Measurements from ENCODE around the gene OXA1L.

Gene OXA1L

DNA sequence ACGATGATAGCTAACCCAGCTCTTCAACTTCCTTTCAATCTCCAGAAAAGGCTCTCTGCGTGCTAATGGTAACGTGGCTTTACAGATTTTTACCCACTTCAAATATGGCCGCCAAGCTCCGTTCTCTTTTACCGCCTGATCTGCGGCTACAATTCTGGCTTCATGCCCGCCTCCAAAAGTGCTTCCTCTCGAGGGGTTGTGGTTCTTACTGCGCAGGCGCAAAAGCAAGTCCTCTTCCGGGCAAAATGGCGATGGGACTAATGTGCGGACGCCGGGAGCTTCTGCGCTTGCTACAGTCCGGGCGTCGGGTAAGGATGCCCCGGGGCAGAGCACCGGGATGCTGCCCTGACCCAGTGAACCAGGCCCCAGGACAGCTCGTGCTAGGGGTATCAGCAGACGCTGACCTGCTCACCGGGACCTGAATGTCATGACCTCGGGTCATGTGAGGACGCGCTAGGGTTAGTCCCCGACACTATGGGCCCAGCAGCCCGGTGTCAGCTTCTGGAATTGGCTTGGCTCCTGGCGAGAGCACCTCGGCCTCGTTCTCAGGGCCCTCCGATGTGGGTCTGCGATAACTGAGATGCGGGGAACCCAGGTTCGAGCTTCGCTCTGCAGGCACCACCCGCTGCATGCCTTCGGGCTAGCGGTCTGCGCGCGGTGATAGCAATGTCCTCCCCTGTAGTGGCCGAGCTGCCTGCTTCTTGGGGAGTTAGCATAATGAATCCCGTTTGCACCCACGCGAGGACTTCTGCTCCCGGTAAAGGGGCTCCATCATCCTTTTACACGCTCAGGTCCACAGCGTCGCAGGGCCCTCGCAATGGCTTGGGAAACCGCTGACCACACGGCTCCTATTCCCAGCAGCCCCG is at the start of gene OXA1L:
Gene OXA1L, plus strand, starts transcription at position 232 of the 866 bp plus-strand sequence. Its CDS starts 14 bp downstream, at position 246.
- H3K27ac ChIP-seq (ENCODE audit: low read depth, low read length), result peak within 1 kb of the TSS; percentile 71
- no peaks in the 10 kb centered on the region for H4K20me1 ChIP-seq (ENCODE audit: control insufficient read depth, insufficient read depth, low read depth, low read length)
- H3K4me1 ChIP-seq (ENCODE audit: control insufficient read depth, low read length), result peaks cover 58% of the 10 kb centered on the region
- H3K4me3 ChIP-seq (ENCODE audit: low read length), result peak within 1 kb of the TSS; percentile 88
- H3K79me2 ChIP-seq (ENCODE audit: control insufficient read depth, low read length), result peaks cover 70% of the 10 kb centered on the region
- peak within 1 kb of the TSS; percentile 83 for H3K4me2 ChIP-seq (ENCODE audit: low read length)
- H3K9me3 ChIP-seq (ENCODE audit: control insufficient read depth, insufficient read depth, low read length), result no peaks in the 10 kb centered on the region
- TF ChIP-seq, protein P1, sequence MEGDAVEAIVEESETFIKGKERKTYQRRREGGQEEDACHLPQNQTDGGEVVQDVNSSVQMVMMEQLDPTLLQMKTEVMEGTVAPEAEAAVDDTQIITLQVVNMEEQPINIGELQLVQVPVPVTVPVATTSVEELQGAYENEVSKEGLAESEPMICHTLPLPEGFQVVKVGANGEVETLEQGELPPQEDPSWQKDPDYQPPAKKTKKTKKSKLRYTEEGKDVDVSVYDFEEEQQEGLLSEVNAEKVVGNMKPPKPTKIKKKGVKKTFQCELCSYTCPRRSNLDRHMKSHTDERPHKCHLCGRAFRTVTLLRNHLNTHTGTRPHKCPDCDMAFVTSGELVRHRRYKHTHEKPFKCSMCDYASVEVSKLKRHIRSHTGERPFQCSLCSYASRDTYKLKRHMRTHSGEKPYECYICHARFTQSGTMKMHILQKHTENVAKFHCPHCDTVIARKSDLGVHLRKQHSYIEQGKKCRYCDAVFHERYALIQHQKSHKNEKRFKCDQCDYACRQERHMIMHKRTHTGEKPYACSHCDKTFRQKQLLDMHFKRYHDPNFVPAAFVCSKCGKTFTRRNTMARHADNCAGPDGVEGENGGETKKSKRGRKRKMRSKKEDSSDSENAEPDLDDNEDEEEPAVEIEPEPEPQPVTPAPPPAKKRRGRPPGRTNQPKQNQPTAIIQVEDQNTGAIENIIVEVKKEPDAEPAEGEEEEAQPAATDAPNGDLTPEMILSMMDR (IDR thresholded peaks at IDR 0.05; ENCODE audit: low read depth, low read length, poor library complexity, severe bottlenecking), result no peak
- no peak for TF ChIP-seq EZH2phosphoT487 (IDR thresholded peaks at IDR 0.05; ENCODE audit: borderline replicate concordance, low read length)
- peaks cover 14% of the 10 kb centered on the region; the same call in 1 of the 2 replicates for H3F3A ChIP-seq (ENCODE audit: control insufficient read depth, insufficient read depth)
- peaks cover 63% of the 10 kb centered on the region for H3K36me3 ChIP-seq (ENCODE audit: control insufficient read depth, low read length)
- H3K27me3 ChIP-seq (ENCODE audit: control insufficient read depth, low read length), result no peaks in the 10 kb centered on the region
- no peaks in the 10 kb centered on the region for H3K9me2 ChIP-seq (replicated peaks; ENCODE audit: control insufficient read depth, low read length)

DNA sequence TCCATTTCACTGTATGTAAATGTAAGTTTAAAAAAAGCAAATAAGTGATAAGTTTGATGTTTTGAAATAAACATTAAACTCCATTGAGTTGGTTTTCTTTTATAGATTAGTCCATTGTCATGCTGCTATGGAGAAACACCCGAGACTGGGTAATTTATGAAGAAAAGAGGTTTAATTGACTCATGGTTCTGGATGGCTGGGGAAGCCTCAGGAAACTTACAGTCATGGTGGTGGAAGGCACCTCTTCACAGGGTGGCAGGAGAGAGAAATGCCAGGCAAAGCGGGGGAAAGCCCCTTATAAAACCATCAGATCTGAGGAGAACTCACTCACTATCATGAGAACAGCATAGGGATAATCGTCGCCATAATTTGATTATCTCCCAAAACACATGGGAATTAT is 48.4 kb upstream of the OXA1L start:
- H3K27me3 ChIP-seq (ENCODE audit: control insufficient read depth, low read length), result peaks cover 3% of the 10 kb centered on the region; the same call in 1 of the 2 replicates
- TF ChIP-seq, protein P1 (IDR thresholded peaks at IDR 0.05; ENCODE audit: low read depth, low read length, poor library complexity, severe bottlenecking), result no peak
- TF ChIP-seq EZH2phosphoT487 (IDR thresholded peaks at IDR 0.05; ENCODE audit: borderline replicate concordance, low read length), result no peak
- H4K20me1 ChIP-seq (ENCODE audit: control insufficient read depth, insufficient read depth, low read depth, low read length), result no peaks in the 10 kb centered on the region

DNA sequence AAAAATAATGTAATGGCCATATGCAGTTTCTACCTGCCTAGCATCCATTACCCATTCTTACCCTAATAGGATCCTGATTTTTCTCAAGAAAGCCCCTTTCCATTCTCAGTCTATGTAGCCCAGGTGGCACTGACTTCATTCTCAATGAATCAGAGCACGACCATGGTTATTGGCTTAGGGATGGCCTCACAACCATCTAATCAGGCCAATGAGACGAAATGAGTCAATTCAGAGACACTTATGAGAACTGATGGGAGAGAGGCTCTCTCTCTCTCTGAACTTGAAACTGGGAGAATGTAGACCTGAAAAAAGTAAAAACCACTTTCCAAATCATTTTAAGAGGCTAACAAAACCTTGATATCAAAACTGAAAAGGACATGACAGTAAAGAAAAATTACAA is 45.3 kb upstream of the OXA1L start:
- no peak overlapping the region for H3K4me3 ChIP-seq (ENCODE audit: low read length)
- no peak overlapping the region for H3K27ac ChIP-seq (ENCODE audit: low read depth, low read length)
- no peaks in the 10 kb centered on the region for H4K20me1 ChIP-seq (ENCODE audit: control insufficient read depth, insufficient read depth, low read depth, low read length)
- H3K4me2 ChIP-seq (ENCODE audit: low read length), result no peak overlapping the region
- H3K79me2 ChIP-seq (ENCODE audit: control insufficient read depth, low read length), result no peaks in the 10 kb centered on the region
- no peaks in the 10 kb centered on the region for H3K9me2 ChIP-seq (replicated peaks; ENCODE audit: control insufficient read depth, low read length)
- no peaks in the 10 kb centered on the region for H3K36me3 ChIP-seq (ENCODE audit: control insufficient read depth, low read length)
- no peak for TF ChIP-seq EZH2phosphoT487 (IDR thresholded peaks at IDR 0.05; ENCODE audit: borderline replicate concordance, low read length)
- TF ChIP-seq, protein P1 (IDR thresholded peaks at IDR 0.05; ENCODE audit: low read depth, low read length, poor library complexity, severe bottlenecking), result no peak
- no peaks in the 10 kb centered on the region for H3F3A ChIP-seq (ENCODE audit: control insufficient read depth, insufficient read depth)
- H3K4me1 ChIP-seq (ENCODE audit: control insufficient read depth, low read length), result no peaks in the 10 kb centered on the region
- 0 out of 2 replicates have a peak, but pooled peaks cover 2% of the 10 kb centered on the region for H3K9me3 ChIP-seq (ENCODE audit: control insufficient read depth, insufficient read depth, low read length)
- H3K27me3 ChIP-seq (ENCODE audit: control insufficient read depth, low read length), result peaks cover 3% of the 10 kb centered on the region; the same call in 1 of the 2 replicates

More for the DNA sequence above, 48.4 kb upstream of the OXA1L start:
- Histone ChIP-seq H3K4me2 (ENCODE audit: low read length) (no peak overlapping the region), H3K4me1 (ENCODE audit: control insufficient read depth, low read length) (peaks cover 5% of the 10 kb centered on the region), H3F3A (ENCODE audit: control insufficient read depth, insufficient read depth) (no peaks in the 10 kb centered on the region), H3K27ac (ENCODE audit: low read depth, low read length) (no peak overlapping the region), H3K79me2 (ENCODE audit: control insufficient read depth, low read length) (no peaks in the 10 kb centered on the region), H3K9me3 (ENCODE audit: control insufficient read depth, insufficient read depth, low read length) (0 out of 2 replicates have a peak, but pooled peaks cover 2% of the 10 kb centered on the region), H3K4me3 (ENCODE audit: low read length) (no peak overlapping the region), H3K36me3 (ENCODE audit: control insufficient read depth, low read length) (no peaks in the 10 kb centered on the region), H3K9me2 (replicated peaks; ENCODE audit: control insufficient read depth, low read length) (no peaks in the 10 kb centered on the region)

Data from DOHH2 (cell line).